GM18909 (cell line): ENCODE results near the gene ZNF22.
A peak's percentile ranks its signal among the peaks of the same experiment; 100 is the strongest.

Experiments used
- ATAC-seq: cut with Tn5 transposase; IDR thresholded peaks from one replicate; pipeline ENCODE4 v1.9.1; 2021; ENCODE audit warnings: mild to moderate bottlenecking; ENCODE audit not compliant: unreplicated experiment, poor library complexity

ZNF22 gene

GRCh38 chr10:45000752-45001380 lies at the start of gene ZNF22:
ZNF22 (plus strand) TSS chr10:45000923; CDS start chr10:45003369, 2,446 bp downstream.
- peak; percentile 78 for ATAC-seq

- no peak for ATAC-seq
Observed at GRCh38 chr10:44951576-44952226, 49.0 kb upstream of the ZNF22 start.

- ATAC-seq: no peak
Observed at GRCh38 chr10:44952779-44953231, 47.9 kb upstream of the ZNF22 start.

- no peak for ATAC-seq
Observed at GRCh38 chr10:44954042-44954441, 46.7 kb upstream of the ZNF22 start.

GRCh38 chr10:44954962-44955361 lies 45.8 kb upstream of the ZNF22 start:
- ATAC-seq: no peak

- ATAC-seq: no peak
Observed at GRCh38 chr10:44955413-44956070, 45.2 kb upstream of the ZNF22 start.

GRCh38 chr10:44956226-44956625 lies 44.5 kb upstream of the ZNF22 start:
- ATAC-seq: no peak

- ATAC-seq: no peak
Observed at GRCh38 chr10:44956717-44957706, 43.7 kb upstream of the ZNF22 start.

- ATAC-seq: no peak
Observed at GRCh38 chr10:44958196-44958897, 42.4 kb upstream of the ZNF22 start.

- no peak for ATAC-seq
Observed at GRCh38 chr10:44958898-44959246, 41.9 kb upstream of the ZNF22 start.

- peak; percentile 98 for ATAC-seq
Observed at GRCh38 chr10:44959247-44960087, 41.3 kb upstream of the ZNF22 start, which contains the start of gene RASSF4. RASSF4 (plus strand) TSS chr10:44959802; CDS start chr10:44970203, 10,401 bp downstream.

GRCh38 chr10:44960088-44960460 lies 40.6 kb upstream of the ZNF22 start:
- no peak for ATAC-seq

- ATAC-seq: no peak
Observed at GRCh38 chr10:44960482-44961229, 40.1 kb upstream of the ZNF22 start.

- no peak for ATAC-seq
Observed at GRCh38 chr10:44961230-44961571, 39.5 kb upstream of the ZNF22 start.

GRCh38 chr10:44961931-44962750 lies 38.6 kb upstream of the ZNF22 start:
- ATAC-seq: no peak

- ATAC-seq: no peak
Observed at GRCh38 chr10:44962870-44963738, 37.6 kb upstream of the ZNF22 start.
